Measurements from ENCODE around the gene CDH9. TPM values are rescaled to one million over a fixed set of nuclear protein-coding genes. Genes with fewer than 3 reads are reported as not detected.

CDH9 gene
- total and polyA plus RNA-seq, 2 experiments from 2014 or later = not detected

GRCh38 chr5:26843677-26844076 is 194.7 kb downstream of the CDH9 start:
- H3F3A ChIP-seq (ENCODE audit: insufficient read depth) = no peaks in the 10 kb centered on the region
- 23 to 43% methylated on average over 2 of the region's 2 CpGs for WGBS, 2 experiments (ENCODE audit: low coverage in 1 of 2, low lambda C conversion rate in 2 of 2, missing lambda C conversion rate in 2 of 2)
- in situ Hi-C loops (cut with MboI) = no loop called here

GRCh38 chr5:26833596-26833995 is 204.8 kb downstream of the CDH9 start:
- no peak for DNase-seq
- H3K4me3 ChIP-seq = no peak overlapping the region
- no peaks in the 10 kb centered on the region for H3K27me3 ChIP-seq (replicated peaks; ENCODE audit: insufficient read depth)
- no peaks in the 10 kb centered on the region for H3K9me3 ChIP-seq (ENCODE audit: low read depth)
- H3K79me2 ChIP-seq (ENCODE audit: insufficient read depth) = no peaks in the 10 kb centered on the region
- no peak overlapping the region for H3K27ac ChIP-seq
- H3K4me2 ChIP-seq (ENCODE audit: unreplicated experiment) = no peak overlapping the region
- no peaks in the 10 kb centered on the region for H3F3A ChIP-seq (ENCODE audit: insufficient read depth)
- no peaks in the 10 kb centered on the region for H4K20me1 ChIP-seq (ENCODE audit: insufficient read depth)
- 27 to 28% methylated on average over 2 to 3 of the region's 3 CpGs for WGBS, 2 experiments (ENCODE audit: low coverage in 1 of 2, low lambda C conversion rate in 2 of 2, missing lambda C conversion rate in 2 of 2)
- H3K4me1 ChIP-seq (ENCODE audit: insufficient read depth) = no peaks in the 10 kb centered on the region
- H2AFZ ChIP-seq = no peak overlapping the region
- H3K9ac ChIP-seq = no peak overlapping the region
- H3K36me3 ChIP-seq (ENCODE audit: low read depth) = no peaks in the 10 kb centered on the region
- no peaks in the 10 kb centered on the region for H3K9me2 ChIP-seq (ENCODE audit: insufficient read depth)
- TF ChIP-seq EZH2phosphoT487 (IDR thresholded peaks at IDR 0.05; ENCODE audit: insufficient read depth, low read depth) (no peak), EZH2 (IDR thresholded peaks at IDR 0.05; ENCODE audit: insufficient read depth, poor library complexity, severe bottlenecking) (no peak)
- in situ Hi-C loops (cut with MboI) = no loop called here

More at GRCh38 chr5:26843677-26844076, 194.7 kb downstream of the CDH9 start:
- no peak for TF ChIP-seq EZH2phosphoT487 (IDR thresholded peaks at IDR 0.05; ENCODE audit: insufficient read depth, low read depth)
- no peak for TF ChIP-seq EZH2 (IDR thresholded peaks at IDR 0.05; ENCODE audit: insufficient read depth, poor library complexity, severe bottlenecking)
- H3K9me3 ChIP-seq (ENCODE audit: low read depth) = no peaks in the 10 kb centered on the region
- H4K20me1 ChIP-seq (ENCODE audit: insufficient read depth) = no peaks in the 10 kb centered on the region
- H3K4me1 ChIP-seq (ENCODE audit: insufficient read depth) = no peaks in the 10 kb centered on the region
- H3K79me2 ChIP-seq (ENCODE audit: insufficient read depth) = no peaks in the 10 kb centered on the region
- DNase-seq = no peak
- H3K9ac ChIP-seq = no peak overlapping the region
- H2AFZ ChIP-seq = no peak overlapping the region
- H3K27ac ChIP-seq = no peak overlapping the region
- no peak overlapping the region for H3K4me3 ChIP-seq
- H3K9me2 ChIP-seq (ENCODE audit: insufficient read depth) = no peaks in the 10 kb centered on the region
- H3K27me3 ChIP-seq (replicated peaks; ENCODE audit: insufficient read depth) = no peaks in the 10 kb centered on the region
- no peak overlapping the region for H3K4me2 ChIP-seq (ENCODE audit: unreplicated experiment)
- no peaks in the 10 kb centered on the region for H3K36me3 ChIP-seq (ENCODE audit: low read depth)

Measured in GM23248 (cell line).